HG03159 (cell line): Measurements from ENCODE around the gene JAKMIP2.

Source experiments
- ATAC-seq: cut with Tn5 transposase; IDR thresholded peaks from one replicate; pipeline ENCODE4 v1.9.1; 2021; ENCODE audit warnings: mild to moderate bottlenecking, moderate library complexity; ENCODE audit not compliant: unreplicated experiment

Gene JAKMIP2

DNA sequence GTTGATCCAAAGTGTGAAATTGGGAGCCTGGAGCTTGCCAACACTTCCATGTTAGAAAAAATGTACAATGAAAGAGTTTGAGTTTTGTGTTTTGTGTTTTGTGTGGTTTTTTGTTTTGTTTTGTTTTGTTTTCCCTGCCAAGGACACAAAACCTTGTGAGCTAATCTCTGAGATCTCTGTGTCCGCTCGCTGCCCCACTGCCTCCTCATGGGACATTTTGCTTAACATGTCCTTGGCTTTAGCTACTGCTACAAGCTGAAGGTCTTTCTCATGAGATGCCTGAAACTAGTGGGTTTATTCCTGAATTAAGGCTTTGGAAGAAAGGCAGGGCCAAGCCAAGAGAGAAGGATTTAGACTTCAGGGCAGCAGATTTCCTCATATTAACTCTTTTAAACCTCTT lies 7.3 kb upstream of the JAKMIP2 start:
- no peak for ATAC-seq

DNA sequence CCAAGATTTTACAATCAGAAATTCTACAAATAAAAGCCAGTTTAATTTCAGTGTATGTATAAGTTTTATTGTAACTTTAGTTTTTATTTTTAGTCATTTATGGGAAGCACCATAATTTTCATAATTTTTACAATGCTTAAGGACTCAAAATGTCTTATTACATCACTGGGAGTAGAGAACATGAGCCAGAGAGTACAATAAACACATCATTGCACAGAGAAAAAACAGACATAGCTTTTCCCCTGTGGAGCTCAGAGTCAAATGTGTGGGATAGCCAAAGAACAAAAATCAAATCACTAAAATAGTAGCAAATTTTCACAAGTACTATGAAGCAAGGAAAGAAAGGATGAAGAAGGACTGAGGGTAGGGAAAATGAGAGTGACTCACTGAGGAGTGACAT lies 5.5 kb upstream of the JAKMIP2 start:
- no peak for ATAC-seq

DNA sequence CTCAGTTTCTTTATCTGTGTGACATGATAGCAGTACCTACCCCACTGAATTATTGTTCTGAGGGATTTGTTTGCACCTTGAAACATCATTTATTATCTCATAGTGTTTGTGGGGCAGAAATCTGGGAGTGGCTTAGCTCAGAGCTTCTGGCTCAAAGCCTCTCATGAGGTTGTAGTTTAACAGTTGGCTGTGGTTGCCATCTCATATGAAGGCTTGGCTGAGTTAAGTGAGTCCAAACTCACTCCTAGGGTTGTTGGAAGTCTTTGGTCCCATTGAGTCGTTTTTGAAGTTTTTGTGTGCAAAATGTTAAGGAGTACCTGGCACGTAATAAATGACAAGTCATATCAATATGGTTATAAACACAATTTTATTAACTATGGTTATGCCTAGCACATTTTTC lies 3.6 kb upstream of the JAKMIP2 start:
- ATAC-seq = no peak

DNA sequence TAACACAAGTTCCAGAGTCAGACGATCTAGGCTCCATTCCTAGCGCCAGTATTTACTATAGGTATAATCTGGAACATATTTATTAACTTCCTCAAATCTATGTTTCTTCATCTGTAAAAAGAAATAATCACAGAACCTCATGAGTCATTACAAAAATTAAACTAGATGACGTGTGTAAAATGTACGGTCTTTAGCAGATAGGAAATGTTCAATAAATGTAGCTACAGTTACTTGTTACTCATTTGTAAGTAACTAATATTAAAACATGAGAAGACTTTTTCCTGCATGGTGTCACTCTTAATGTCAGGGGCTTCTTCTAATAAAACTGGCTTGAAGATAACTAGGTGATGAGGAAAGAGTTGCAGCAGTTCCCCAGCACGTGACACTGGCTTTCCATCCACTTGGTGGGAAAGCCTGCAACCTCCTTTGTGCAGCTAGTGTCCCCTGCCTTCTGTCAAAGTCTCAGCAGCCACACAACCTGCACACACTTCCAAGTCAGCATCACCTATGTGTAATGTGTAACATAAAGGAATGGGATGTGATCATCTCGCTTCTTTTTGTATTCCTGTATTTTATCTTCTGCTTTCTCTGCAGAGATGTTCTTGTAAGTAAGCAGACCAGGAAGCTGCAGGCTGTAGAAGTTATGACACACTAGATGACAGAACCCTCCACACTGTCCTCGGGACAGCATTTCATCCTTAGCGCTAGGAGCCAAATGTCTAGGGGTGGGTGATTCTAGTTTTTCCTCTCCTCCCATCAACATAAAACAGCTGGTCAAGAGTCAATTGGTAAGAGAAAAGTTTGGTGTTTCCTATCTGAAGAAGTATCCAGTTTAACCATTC lies 1.8 kb upstream of the JAKMIP2 start:
- ATAC-seq = no peak

DNA sequence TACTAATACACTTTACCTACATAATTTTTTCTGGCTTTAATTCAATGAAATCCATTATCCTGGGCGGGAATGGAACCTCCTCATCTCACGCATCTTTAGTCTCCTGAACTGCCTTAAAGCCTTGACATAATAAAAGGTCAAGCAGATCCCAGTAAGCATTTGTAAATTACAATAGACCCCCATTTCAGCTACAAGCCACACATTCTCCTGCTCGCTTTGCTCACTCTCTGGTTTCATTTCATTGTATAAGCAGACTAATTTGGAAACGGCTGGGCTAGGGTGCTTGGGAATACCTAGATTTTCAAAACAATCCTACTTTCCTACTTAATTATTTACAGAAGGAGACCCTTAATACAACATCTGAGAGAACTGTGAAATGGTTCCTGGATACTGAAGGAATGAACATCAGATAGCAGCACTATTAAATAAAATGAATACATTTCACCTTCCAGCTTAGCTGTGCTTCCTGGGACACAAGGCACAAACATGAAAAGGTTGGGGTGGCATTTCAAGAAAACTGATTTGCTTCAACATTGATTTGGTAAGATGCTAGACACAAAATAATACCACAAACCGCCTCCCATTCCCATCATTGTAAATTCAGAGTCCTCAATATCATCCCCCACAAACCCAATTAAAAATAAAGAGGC lies 1.5 kb downstream of the JAKMIP2 start:
- ATAC-seq = no peak

DNA sequence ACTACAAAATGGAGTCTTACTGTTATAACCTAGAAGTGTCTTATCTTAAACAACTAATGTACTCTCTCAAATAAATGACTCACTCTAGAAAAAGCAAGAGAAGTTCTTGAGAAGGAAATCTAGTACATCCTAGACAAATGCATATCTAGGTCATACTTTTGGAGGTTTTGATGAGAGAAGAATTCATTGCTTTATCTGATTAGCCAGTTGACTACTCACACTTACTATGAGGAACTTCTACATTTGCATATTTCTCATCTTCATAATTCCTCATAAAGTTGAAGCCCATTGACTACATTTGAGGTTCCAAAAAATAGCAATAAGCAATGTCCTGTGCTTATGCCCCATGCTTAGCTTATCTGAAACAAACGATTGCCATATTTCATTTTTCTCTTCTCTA lies 2.8 kb downstream of the JAKMIP2 start:
- no peak for ATAC-seq

DNA sequence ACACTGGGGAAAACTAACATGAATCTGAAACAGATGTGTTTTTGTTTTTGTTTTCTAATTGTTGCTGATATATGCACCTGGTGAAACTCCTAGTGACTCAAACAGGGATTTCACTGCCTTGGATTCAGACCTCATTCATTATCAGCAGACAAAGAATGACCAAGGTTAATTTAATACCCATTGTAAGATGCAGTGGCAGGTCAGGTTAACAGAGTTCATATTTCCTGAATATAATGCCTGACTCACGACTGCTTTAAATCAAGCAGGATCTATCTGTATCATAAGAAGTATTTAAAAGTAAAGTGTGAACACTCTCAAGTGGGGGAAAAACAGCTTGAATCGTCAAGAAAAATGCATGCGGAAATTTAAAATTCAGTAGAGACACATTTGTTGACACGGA lies 5.5 kb downstream of the JAKMIP2 start:
- no peak for ATAC-seq

DNA sequence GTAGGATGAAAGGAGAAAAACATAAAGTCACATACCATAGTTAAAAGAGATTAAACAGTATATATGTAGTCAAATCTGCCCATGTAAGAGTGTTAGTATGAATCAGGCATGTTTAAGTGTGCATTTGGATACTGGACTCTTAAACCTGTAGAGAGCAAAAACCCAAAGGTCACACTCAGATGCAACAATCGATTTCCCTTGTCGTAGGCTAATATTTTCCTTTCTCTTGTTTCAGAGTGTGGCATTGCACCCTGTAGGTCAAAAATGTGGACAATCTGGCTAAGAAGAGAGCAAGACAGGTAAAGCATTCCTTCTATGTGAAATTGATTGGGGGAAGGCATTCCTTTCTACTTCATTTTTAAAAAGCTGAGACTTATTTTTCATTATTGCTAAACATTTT lies 8.9 kb downstream of the JAKMIP2 start:
- ATAC-seq = no peak

DNA sequence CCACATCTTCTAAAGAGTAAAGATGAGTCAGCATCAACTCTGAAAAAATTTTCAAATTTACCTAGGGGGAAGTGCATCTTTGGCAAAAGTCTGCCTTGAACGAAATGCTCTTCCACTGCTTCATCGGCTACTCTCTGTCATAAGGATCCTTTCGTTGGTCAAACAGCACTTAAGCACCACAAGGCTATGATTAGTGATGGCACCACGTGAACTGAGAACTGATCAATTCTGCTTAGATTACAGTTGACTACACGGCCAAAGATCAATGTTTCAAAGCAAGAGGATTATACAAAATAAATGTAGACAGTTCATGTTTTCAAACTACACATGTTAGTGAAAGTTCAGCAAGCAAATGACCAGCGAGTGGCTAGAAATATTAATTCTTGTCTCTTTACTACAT lies 9.4 kb downstream of the JAKMIP2 start:
- ATAC-seq = no peak

DNA sequence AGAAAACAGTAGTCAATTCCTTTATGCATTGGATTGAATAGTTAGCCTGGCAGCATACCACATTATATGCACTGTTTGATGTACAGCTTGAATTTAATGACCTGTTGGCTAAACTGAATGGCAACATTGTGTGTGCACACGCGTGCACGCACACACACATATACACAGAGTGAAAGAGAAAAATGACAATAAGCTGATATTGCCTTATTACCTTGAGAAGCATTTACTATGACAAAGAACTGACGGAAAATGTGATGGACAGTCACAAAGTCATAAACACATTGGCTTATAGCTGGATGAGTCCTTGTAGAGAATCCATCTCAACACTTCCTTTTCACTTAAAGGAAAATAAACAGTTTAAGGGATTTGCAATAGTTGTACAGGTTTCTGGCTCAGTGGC lies 15.5 kb downstream of the JAKMIP2 start:
- no peak for ATAC-seq

DNA sequence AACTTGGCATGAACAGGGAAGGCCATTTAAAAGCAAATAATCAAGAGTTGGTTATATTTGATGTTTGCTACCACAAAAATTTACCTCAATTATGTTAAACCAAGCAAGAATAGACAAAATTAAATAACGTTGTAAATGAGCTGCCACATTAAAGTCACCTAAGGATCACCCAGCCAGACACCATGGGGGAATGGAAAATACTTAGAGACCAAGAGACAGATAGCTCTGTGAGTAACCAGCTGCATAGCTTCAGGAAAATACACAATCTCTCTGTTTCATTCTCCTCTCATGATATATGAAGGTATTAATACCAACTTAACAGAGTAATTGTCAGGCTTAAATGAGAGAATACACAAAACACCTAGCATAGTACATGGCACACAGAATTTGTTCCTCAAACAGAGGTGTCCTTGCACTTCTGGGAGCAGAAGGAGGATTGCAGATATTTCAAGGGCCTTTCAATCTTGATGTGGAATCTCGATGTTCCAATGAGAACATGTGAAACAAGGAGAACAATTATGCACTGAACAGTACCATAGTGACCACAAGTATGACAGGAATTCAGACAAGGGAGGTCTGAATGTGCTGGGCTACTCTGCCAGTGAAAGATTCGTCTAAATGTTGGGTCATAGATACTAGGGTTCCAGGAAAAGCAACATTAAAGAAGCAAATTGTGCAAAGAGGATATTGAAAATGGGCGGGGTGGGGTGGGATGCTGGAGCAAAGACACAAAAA lies 18.6 kb downstream of the JAKMIP2 start:
- ATAC-seq = no peak

DNA sequence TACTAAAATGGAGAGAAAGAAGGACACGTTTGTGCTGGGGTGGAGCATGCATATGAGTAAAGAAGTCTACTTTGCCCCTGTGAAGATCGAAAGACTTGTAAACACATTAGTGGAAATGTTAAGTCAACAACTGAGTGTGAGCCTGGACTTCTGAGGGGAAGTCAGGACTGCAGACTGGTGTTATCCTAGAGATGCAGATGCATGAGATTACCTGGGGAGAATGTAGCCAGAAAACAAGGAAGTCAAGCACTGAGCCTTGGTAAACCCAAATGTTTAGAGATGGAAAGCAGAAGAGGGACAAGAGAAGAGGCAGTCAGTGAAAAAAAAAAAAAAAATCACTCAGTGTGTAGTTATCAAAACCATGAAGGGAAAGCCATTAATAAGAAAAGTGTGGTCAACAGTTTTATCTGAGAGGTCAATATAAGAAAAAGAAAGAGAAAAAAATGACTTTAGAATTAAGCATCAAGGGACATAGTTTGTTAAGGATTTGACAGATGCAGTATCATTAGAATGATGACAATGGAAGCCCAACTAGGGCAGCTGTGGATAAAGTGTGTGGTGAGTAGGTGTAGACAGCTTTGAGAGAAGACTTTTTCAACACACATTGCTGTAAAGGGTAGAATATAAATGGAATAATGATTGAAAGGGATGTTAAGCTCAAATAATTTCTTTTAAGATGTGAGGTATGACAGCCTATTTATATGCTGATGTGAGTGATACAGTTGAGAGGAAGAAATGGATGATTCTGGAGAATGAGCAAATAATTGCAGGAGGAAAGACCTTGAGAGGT lies 22.2 kb downstream of the JAKMIP2 start:
- no peak for ATAC-seq

DNA sequence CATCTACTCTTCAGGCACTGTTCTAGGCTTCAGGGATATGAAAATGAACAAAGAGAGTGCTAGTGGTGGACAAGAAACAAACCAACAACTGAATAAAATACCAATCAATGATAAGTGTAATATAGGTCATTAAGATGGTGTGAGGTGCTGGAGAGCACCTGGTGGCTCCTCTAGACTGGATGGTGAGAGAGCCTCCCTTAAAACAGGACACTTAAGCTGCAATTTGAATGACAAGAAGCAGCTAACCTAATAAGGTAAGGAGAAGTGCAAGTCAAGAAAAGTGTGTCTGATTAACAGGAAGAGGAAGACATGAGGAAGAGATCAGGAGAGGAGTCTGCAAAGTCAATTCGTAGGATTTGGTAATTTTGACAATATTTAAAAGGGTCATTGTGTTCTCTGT lies 23.1 kb downstream of the JAKMIP2 start:
- no peak for ATAC-seq

DNA sequence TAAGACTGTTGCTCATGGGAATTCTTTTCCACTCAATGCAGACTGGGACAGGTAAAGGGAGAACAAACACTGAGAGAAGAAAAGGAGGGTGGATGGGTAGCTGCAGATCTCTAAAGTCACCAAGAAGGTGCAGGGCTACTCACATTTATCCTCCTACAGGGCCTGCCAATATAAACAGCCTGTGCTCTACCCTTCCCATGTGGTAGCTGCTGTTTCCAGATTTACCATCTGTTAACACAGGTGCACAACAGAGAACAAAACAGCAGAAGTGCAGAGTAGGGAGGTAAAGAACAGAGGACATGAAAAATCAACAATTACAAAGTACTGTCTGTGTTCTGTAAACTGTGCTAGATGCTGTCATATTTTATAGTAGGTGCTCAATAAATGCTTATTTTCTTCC lies 26.0 kb downstream of the JAKMIP2 start:
- ATAC-seq = no peak

DNA sequence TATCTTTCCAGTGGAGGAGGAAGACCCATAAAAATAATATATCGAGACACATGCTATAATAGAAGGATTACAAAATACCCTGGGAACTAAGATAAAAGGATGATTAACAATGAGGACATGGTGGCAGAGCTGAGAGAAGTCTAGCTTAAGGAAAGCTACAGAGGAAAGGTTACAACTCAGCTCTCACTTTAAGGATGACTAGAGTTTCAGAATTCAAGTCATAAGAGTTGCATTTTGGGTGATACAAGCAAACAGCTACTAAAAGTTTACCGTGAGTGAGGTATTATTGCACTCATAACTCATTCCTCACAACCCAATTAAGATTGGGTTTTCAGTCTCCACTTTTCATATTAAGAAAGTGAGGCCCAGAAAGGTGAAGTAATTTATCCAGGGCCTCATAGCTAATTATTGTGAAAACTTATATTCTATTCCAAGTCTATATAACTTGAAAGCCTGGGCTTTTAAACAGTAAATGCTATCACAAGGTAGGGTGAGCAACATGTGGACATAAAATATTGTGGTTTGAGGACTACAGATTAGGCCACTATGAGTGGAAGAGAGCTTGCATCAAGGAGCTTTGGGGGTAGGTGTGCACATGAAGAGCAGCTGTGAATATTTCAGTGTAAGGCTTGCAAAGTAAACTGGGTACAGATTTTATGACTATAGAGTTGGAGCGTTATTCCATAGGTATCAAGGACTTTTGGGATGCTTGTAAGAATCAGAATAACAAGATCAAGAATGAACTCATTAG lies 28.0 kb downstream of the JAKMIP2 start:
- ATAC-seq = no peak

DNA sequence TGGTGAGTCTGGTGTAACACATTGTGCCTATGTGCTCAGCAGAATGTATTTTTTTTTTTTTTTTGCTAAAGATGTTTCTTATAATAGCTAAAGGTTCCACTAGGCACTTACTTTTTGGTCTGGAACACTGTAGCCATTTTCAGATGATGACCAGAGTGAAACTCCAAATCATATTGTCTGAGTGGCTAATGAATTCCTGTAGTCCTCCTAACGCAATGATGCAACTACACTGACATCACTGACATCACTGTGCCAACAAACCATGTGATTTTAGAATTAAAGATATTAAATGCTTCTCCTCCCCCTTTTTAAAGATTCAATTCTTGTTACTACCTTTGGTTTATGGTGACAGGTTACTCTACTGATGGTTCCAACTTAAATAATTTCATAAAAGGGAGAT lies 28.8 kb downstream of the JAKMIP2 start:
- no peak for ATAC-seq

DNA sequence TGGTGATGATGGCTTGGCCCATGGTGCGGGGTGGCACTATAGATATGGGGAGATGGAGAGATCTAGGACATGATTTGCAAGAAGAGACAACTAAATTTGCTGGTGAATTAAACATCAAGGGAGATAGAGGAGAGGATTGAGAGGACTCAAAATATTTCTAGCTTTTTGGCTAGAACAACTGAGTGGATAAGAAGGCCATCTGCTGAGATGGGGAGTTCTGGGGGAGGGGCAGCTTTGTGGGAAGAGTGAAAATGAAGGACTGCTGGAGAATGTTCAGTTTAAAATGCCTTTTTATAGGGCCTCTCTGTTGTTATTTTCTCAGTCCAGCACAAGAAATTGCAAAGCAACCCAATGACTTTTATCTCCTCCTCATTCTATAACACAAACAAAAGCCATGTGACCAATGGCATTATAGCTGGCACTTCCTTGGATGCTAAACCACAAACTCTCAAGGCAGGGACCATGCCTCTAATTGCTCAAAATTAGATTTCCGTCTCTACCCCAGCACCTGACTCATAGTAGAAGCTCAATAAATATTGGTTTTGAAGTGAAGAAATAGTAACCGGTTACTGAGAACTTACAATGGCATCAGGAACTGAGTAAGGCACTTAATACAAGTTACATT lies 29.8 kb downstream of the JAKMIP2 start:
- ATAC-seq = no peak

DNA sequence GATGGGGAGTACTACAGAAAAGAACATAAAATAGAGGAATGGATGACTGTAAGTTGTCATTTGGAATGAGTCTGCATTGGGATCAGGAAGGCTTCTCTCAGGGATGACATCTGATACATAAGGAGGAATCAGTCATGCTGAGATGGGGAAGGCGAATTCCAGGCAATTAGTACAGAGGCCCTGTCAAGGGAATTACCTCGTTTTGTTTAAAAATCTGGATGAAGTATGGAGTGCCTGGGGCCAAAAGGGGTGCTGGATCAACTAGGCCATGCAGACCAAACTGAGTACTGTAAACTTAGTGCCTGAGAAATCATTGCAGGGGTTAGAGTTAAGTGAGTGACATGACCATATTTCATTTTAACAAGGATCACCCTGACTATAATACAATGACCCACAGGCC lies 30.5 kb downstream of the JAKMIP2 start:
- ATAC-seq = no peak

DNA sequence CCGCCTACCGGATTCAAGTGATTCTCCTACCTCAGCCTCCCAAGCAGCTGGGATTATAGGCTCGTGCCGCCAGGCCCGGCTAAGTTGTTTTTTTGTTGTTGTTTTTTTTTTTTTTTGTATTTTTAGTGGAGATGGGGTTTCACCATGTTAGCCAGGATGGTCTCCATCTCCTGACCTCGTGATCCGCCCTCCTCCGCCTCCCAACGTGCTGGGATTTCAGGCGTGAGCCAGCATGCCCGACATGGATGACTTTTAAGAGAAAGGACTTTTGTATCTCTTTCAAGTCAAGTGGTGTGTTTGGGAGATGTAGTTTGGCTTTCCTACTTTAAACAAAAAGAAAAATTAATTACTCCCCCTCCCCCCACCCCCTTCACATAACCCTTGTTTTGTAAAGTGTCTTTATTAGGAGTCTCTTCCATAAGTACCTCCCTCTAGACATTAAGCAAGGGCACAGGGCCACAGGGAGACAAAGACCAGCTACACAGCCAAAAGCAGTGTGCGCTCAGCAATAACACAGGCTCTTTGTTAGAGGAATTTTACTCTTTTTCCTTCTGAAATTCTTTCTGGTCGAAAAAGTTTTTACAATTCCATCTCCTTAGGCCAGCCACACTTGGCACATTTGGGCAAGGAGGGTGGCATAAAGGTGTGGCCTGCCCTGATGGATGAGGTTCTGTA lies 31.2 kb downstream of the JAKMIP2 start:
- ATAC-seq = no peak
